Esophagus squamous epithelium (tissue), 4 donors: ENCODE measurements around the gene CAMTA1.

Experiments used
- POLR2A ChIP-seq, 4 donors: fragments of 450-650 bp; IDR thresholded peaks; one replicate each; pipeline ENCODE4 v1.6.1; 2017; ENCODE audit warnings: antibody characterized with exemption in 4 of 4, mild to moderate bottlenecking in 4 of 4, moderate library complexity in 3 of 4
- TF ChIP-seq, protein P1 (sequence below), 6 experiments: fragments of 450-650 bp in 4 of 6; fragments of 200-600 bp in 2 of 6; sonication (generic) in 2 of 6; IDR thresholded peaks; one replicate each; pipeline ENCODE4 v1.5.1; 2016 to 2019; ENCODE audit warnings: antibody characterized with exemption in 6 of 6, mild to moderate bottlenecking in 4 of 6, moderate library complexity in 4 of 6

DNA sequence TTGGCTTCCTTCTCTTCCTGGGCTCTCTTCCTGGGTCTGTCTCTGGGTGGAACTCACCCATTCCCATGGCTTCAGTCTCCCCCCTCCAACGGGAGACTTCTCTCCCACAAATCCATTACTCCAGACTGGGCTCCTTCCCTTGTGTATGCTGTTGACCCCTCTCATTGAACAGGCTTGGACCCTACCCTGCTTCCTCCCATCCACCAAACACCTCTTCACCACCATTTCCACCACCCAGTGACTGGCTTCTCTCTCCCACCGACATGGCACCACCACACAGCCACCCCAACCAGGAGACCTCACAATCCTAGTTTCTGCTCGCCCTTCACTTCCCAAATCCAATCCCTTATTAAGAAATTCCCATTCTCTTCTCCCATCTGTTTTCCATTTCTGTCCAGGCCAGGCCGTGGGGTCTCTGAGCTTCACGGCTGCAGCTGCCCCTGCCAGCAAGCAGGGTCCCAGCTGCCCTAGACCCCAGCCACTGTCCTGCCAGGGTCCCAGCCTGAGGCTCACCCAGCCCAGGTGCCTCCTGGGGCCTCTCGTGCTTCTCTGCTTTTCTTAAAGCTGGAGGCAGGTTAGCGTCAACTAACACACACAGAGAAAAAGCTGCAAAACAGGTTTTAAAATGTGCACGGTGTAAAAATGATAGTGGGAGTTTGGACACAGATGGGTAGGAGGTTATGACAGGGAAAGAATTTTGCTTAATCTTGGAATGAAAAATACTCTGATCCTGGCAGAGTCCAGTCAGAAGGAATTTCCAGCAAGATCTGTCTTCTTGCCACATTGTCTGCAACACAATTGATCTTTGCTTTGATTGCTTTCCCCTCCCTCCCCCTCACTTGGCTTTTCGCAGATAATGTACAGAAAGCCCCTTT is 602.0 kb downstream of the CAMTA1 start:
- TF ChIP-seq POLR2A (IDR thresholded peaks at IDR 0.05) = no peak
- TF ChIP-seq, protein P1, sequence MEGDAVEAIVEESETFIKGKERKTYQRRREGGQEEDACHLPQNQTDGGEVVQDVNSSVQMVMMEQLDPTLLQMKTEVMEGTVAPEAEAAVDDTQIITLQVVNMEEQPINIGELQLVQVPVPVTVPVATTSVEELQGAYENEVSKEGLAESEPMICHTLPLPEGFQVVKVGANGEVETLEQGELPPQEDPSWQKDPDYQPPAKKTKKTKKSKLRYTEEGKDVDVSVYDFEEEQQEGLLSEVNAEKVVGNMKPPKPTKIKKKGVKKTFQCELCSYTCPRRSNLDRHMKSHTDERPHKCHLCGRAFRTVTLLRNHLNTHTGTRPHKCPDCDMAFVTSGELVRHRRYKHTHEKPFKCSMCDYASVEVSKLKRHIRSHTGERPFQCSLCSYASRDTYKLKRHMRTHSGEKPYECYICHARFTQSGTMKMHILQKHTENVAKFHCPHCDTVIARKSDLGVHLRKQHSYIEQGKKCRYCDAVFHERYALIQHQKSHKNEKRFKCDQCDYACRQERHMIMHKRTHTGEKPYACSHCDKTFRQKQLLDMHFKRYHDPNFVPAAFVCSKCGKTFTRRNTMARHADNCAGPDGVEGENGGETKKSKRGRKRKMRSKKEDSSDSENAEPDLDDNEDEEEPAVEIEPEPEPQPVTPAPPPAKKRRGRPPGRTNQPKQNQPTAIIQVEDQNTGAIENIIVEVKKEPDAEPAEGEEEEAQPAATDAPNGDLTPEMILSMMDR (IDR thresholded peaks at IDR 0.05) = no peak
